OCI-LY3 (cell line): ENCODE data around the gene KIAA1671.

ENCODE experiments used
- H2AFZ ChIP-seq: fragments of 200-600, 300-600 bp; shearing (Covaris generic); 2 replicates; pipeline ENCODE4 v1.6.0; 2014; ENCODE audit warnings: antibody characterized with exemption, low read depth, low read length
- H3K27ac ChIP-seq: fragments of 200-600, 300-600 bp; sonication (generic); 2 replicates; pipeline ENCODE4 v1.5.1; 2014; ENCODE audit warnings: mild to moderate bottlenecking, low read length, moderate library complexity, mixed read lengths
- H3K27me3 ChIP-seq: fragments of 200-600, 300-600 bp; sonication (generic); 2 replicates; pipeline ENCODE4 v1.6.1; 2014; ENCODE audit warnings: low read depth, low read length, mixed read lengths
- H3K36me3 ChIP-seq: fragments of 200-600, 300-600 bp; sonication (generic); replicated peaks from 2 replicates; pipeline ENCODE3; 2014; ENCODE audit warnings: low read depth, low read length, mixed read lengths
- H3K4me1 ChIP-seq: fragments of 300-600, 200-600 bp; sonication (generic); 2 replicates; pipeline ENCODE4 v1.6.1; 2014; ENCODE audit warnings: low read length, mixed read lengths
- H3K4me2 ChIP-seq: fragments of 200-600, 300-600 bp; sonication (generic); 2 replicates; pipeline ENCODE4 v1.6.1; 2014; ENCODE audit warnings: low read length, mixed read lengths
- H3K4me3 ChIP-seq: fragments of 300-600, 200-600 bp; sonication (generic); 2 replicates; pipeline ENCODE4 v1.5.1; 2014; ENCODE audit warnings: antibody characterized with exemption, mild to moderate bottlenecking, low read length, moderate library complexity
- H3K79me2 ChIP-seq: fragments of 300-600, 200-600 bp; shearing (Covaris generic); 2 replicates; pipeline ENCODE4 v1.6.1; 2014; ENCODE audit warnings: mild to moderate bottlenecking, low read length, mixed read lengths
- H3K9ac ChIP-seq: fragments of 300-600, 200-600 bp; shearing (Covaris generic); 2 replicates; pipeline ENCODE4 v1.6.0; 2014; ENCODE audit warnings: mild to moderate bottlenecking, low read length, moderate library complexity
- H3K9me3 ChIP-seq: fragments of 200-600, 300-600 bp; shearing (Covaris generic); 2 replicates; pipeline ENCODE4 v1.6.1; 2014; ENCODE audit warnings: low read length, mixed read lengths; ENCODE audit not compliant: insufficient read depth
- H4K20me1 ChIP-seq: fragments of 200-600, 300-600 bp; sonication (generic); 2 replicates; pipeline ENCODE4 v1.6.1; 2016; ENCODE audit warnings: low read length, mixed read lengths; ENCODE audit not compliant: insufficient read depth
- EZH2phosphoT487 ChIP-seq: fragments of 200-600 bp; shearing (Covaris generic); IDR thresholded peaks from 2 replicates; pipeline ENCODE4 v1.6.1; 2018; ENCODE audit warnings: antibody characterized with exemption, mixed run types, low read depth
- TF ChIP-seq, protein P1 (sequence below): fragments of 200-600, 300-600 bp; sonication (generic); IDR thresholded peaks from 2 replicates; pipeline ENCODE4 v1.5.1; 2014; ENCODE audit warnings: antibody characterized with exemption, low read length, low read depth

Gene KIAA1671

DNA sequence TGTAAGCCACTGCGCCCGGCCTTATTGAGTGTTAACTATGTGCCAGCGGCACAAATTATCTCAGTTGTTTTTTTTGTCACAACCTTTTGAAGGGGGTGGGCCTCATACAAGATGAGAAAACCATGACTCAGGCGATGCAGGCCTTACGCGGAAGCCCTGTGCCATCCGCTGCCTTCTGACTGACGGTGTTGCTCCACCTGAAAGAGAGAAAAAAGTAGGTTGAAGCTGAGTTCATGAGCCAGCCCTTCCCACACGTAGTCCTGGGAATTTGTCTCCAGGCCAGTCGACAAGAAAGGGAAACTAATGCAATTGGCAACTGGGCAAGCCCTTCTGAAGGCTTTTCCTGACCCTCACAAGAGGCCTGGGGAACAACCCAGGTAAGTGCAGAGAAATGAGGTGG is 150.2 kb downstream of the KIAA1671 start:
- Histone ChIP-seq H3K4me2 (no peak overlapping the region), H4K20me1 (no peaks in the 10 kb centered on the region), H3K27ac (no peak overlapping the region), H3K36me3 (no peaks in the 10 kb centered on the region), H3K4me3 (no peak overlapping the region), H3K9me3 (no peaks in the 10 kb centered on the region), H2AFZ (no peak overlapping the region), H3K4me1 (peaks cover 5% of the 10 kb centered on the region; the same call in 1 of the 2 replicates), H3K27me3 (peaks cover 26% of the 10 kb centered on the region), H3K79me2 (no peaks in the 10 kb centered on the region), H3K9ac (no peak overlapping the region)
- TF ChIP-seq, protein P1, sequence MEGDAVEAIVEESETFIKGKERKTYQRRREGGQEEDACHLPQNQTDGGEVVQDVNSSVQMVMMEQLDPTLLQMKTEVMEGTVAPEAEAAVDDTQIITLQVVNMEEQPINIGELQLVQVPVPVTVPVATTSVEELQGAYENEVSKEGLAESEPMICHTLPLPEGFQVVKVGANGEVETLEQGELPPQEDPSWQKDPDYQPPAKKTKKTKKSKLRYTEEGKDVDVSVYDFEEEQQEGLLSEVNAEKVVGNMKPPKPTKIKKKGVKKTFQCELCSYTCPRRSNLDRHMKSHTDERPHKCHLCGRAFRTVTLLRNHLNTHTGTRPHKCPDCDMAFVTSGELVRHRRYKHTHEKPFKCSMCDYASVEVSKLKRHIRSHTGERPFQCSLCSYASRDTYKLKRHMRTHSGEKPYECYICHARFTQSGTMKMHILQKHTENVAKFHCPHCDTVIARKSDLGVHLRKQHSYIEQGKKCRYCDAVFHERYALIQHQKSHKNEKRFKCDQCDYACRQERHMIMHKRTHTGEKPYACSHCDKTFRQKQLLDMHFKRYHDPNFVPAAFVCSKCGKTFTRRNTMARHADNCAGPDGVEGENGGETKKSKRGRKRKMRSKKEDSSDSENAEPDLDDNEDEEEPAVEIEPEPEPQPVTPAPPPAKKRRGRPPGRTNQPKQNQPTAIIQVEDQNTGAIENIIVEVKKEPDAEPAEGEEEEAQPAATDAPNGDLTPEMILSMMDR, result no peak

DNA sequence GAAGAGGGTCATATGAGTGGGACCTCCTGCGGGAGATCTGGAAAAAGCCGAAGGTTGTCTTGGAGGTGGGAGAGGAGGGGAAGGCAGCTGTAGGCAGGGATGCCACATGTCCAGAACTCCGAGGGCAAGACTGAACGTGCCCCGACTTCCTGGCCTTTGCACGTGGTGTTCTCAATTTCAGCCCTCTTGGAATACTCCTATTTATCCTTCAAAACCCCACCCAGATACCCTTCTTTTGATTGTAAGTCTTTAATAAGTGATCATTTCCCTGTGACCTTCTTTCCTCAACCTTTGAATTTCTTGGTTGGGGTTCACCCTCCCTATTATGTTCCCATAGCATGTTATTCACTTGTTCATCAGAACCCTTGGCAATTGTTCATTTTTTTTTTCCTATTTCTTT is 151.9 kb downstream of the KIAA1671 start:
- Histone ChIP-seq H3K27ac (no peak overlapping the region), H3K4me3 (no peak overlapping the region), H3K4me1 (peaks cover 5% of the 10 kb centered on the region; the same call in 1 of the 2 replicates), H3K4me2 (no peak overlapping the region), H3K27me3 (peaks cover 28% of the 10 kb centered on the region), H3K9ac (no peak overlapping the region), H4K20me1 (no peaks in the 10 kb centered on the region), H3K36me3 (no peaks in the 10 kb centered on the region), H2AFZ (no peak overlapping the region), H3K9me3 (no peaks in the 10 kb centered on the region), H3K79me2 (no peaks in the 10 kb centered on the region)
- TF ChIP-seq, protein P1, result no peak

DNA sequence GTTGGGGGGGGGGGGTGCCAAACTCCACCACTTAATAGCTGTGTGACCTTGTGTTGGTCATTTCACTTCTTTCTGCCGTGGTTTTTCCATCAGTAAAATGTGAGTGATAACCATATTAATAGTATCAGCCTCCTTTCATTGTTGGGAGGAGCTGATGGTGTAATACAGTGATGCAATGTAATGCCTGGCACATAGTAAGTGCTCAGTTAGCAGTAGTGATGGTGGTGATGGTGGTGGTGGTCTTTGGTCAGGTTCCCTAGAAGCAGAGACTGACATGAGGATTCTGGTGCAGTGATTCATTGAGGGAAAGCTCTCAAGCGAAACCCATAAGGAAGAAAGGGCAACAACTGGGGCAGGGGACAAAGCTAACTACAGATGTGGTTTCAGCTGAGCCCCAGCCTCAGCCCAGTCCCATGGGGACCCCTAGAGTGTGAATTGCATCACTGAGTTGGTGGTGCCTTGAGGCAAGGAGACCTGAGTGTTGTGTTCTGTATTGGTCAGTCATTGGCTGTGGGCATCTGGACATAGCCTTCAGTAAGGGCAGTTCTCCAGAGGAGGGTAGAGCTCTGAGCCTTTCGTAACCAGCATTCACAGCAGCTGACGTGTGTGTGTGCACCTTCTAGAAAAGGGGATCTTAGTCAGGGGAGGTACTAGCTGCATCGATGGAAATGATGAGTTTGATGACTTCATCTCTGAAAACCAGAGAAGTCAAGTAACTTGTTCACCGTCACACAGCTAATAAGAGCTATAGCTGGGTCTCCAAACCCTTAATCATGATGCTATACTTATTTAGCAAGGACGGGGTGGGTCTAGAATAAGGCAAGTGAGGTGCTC is 153.5 kb downstream of the KIAA1671 start:
- H3K79me2 ChIP-seq, result no peaks in the 10 kb centered on the region
- no peaks in the 10 kb centered on the region for H4K20me1 ChIP-seq
- H3K4me2 ChIP-seq, result no peak overlapping the region
- H3K4me3 ChIP-seq, result no peak overlapping the region
- peaks cover 5% of the 10 kb centered on the region; the same call in 1 of the 2 replicates for H3K4me1 ChIP-seq
- no peak overlapping the region for H3K27ac ChIP-seq
- H3K36me3 ChIP-seq, result no peaks in the 10 kb centered on the region
- H3K9ac ChIP-seq, result no peak overlapping the region
- no peak overlapping the region for H2AFZ ChIP-seq
- TF ChIP-seq, protein P1, result no peak
- TF ChIP-seq EZH2phosphoT487, result no peak
- peaks cover 28% of the 10 kb centered on the region for H3K27me3 ChIP-seq
- no peaks in the 10 kb centered on the region for H3K9me3 ChIP-seq

DNA sequence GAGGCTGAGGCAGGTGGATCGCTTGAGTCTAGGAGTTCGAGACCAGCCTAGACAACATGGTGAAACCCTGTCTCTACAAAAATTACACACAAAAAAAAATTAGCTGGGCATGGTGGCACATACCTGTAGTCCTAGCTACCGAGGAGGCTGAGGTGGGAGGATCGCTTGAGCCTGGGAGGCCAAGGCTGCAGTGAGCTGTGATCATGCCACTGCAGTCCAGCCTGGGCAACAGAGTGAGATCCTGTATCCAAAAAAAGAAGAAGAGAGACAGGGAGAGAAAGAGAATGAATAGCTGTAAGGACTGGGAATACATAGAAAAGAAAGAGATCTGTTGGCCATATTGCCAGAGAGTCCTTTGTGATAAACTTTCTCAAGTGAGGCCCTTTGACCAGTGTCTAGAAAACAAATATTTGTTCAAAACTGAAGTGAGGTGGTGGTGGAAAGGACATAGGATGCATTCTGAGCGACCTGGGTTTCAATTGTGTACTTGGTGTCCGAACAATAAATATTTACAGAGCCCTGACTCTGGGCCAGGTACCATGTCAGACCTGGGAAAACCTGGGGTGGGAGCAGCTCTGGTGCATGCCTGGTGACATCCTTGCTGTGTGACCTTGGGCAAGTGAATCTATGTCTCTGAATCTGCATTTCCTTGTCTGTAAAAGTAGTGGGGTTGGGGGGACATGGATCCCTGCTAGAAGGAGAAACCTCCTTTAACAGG is 157.5 kb downstream of the KIAA1671 start:
- H3K27ac ChIP-seq, result no peak overlapping the region

More for the DNA sequence above, 157.5 kb downstream of the KIAA1671 start:
- H3K4me1 ChIP-seq, result peaks cover 8% of the 10 kb centered on the region; the same call in 1 of the 2 replicates
- H4K20me1 ChIP-seq, result no peaks in the 10 kb centered on the region
- TF ChIP-seq, protein P1, result no peak
- no peak for TF ChIP-seq EZH2phosphoT487
- H3K9me3 ChIP-seq, result no peaks in the 10 kb centered on the region
- H3K9ac ChIP-seq, result no peak overlapping the region
- H3K36me3 ChIP-seq, result no peaks in the 10 kb centered on the region
- H3K4me3 ChIP-seq, result no peak overlapping the region
- H3K4me2 ChIP-seq, result no peak overlapping the region
- peaks cover 23% of the 10 kb centered on the region for H3K27me3 ChIP-seq
- no peak overlapping the region for H2AFZ ChIP-seq
- no peaks in the 10 kb centered on the region for H3K79me2 ChIP-seq
